Adrenal gland (tissue), 12 donors: Measurements from ENCODE around the gene ELAPOR1. TPM values are rescaled to one million over a fixed set of nuclear protein-coding genes. Genes with fewer than 3 reads are reported as not detected.
A peak's percentile ranks its signal among the peaks of the same experiment; 100 is the strongest.

Source experiments
- DNase-seq, 7 donors: peaks; one replicate each; pipeline ENCODE4 v3.0.0-alpha.2; 2019 to 2020
- H3K27ac ChIP-seq, 5 donors: fragments of 200-600 bp; sonication (generic) in 4 of 5; 1 replicate in 3 of 5; 2 replicates in 2 of 5; pipeline versions ENCODE4 v1.5.1 to v1.8.0; 2016 to 2020; ENCODE audit warnings: mild to moderate bottlenecking in 1 of 5
- H3K27me3 ChIP-seq: fragments of 200-600 bp; 2 replicates; pipeline ENCODE4 v1.8.0; 2021
- H3K36me3 ChIP-seq, 2 donors: fragments of 200-600 bp; replicated peaks in 1 of 2; 1 replicate in 1 of 2; 2 replicates in 1 of 2; pipeline versions ENCODE4 v1.5.1 to v1.8.0; 2018 to 2022
- H3K4me1 ChIP-seq, 2 donors: fragments of 200-600 bp; replicated peaks in 1 of 2; 1 replicate in 1 of 2; 2 replicates in 1 of 2; pipeline versions ENCODE4 v1.5.1 to v1.8.0; 2018 to 2021
- H3K4me3 ChIP-seq, 4 donors: fragments of 200-600 bp; sonication (generic) in 3 of 4; one replicate each; pipeline ENCODE4 v1.5.1; 2016 to 2018
- H3K9me3 ChIP-seq, 3 donors: fragments of 200-600 bp; sonication (generic) in 1 of 3; replicated peaks in 1 of 3; 1 replicate in 2 of 3; 2 replicates in 1 of 3; pipeline versions ENCODE4 v1.5.1 to v1.8.0; 2016 to 2021
- CTCF ChIP-seq, 6 experiments: fragments of 450-650 bp in 4 of 6; fragments of 200-600 bp in 2 of 6; sonication (generic) in 1 of 6; IDR thresholded peaks; 1 replicate in 5 of 6; 2 replicates in 1 of 6; pipeline versions ENCODE4 v1.5.1 to v1.8.0; 2016 to 2021; ENCODE audit warnings: antibody characterized with exemption in 6 of 6, mild to moderate bottlenecking in 2 of 6, moderate library complexity in 1 of 6
- POLR2A ChIP-seq, 2 donors: fragments of 450-650 bp; IDR thresholded peaks; one replicate each; pipeline ENCODE4 v1.6.1; 2017; ENCODE audit warnings: antibody characterized with exemption in 2 of 2, mild to moderate bottlenecking in 2 of 2, moderate library complexity in 1 of 2
- WGBS, 4 donors: extraction: QIAGEN DNeasy Blood & Tissue Kit in 2 of 4; methylation state at CpG; one replicate each; pipeline versions ENCODE4 v1.1.5 to v1.1.7; 2013 to 2017; 5-methylcytosine and 5-hydroxymethylcytosine counted together
- intact Hi-C, 2 donors: fragments of 100-400 bp; cut with DNase I; formaldehyde crosslinking; loops; one replicate each; pipeline versions ENCODE4 v1.14.1 to v1.15.0; 2022 to 2023
- polyA plus RNA-seq, 3 donors: library from polyadenylated mRNA; stranded (reverse); fragments of 200-250 nt in 2 of 3; fragments of 350-450 nt in 1 of 3; fragmentation: Illumina TruSeq in 1 of 3; extraction: RNeasy Lipid Tissue Mini Kit (QIAGEN cat#74804) in 1 of 3; gene quantifications; one replicate each; pipeline ENCODE4 v1.2.3, GENCODE V29; 2013 to 2014
- total RNA-seq, 9 donors: library from RNA; depleted of rRNA in 4 of 9; stranded (reverse); fragments of >200 nt in 4 of 9; fragments of 120-200 nt in 1 of 9; fragmentation: NEBNext Ultra II Directional in 1 of 9; extraction: Animal tissue kit (Norgen Biotek cat#: 25700) in 1 of 9; gene quantifications; one replicate each; pipeline versions ENCODE4 v1.1.0 to v1.2.4, GENCODE V29; 2013 to 2023
- donor health status: healthy with polysubstance abuse.
- donor health status: Bipolar disorder and iron deficiency.
- donor health status: DM: yes; HTN: yes; CAD: no.
- donor health status: DM: no; HTN: no; CAD: no.
- donor health status: DM: no; HTN: no; CAD: no.
- donor health status: DM: yes; HTN: yes; CAD: no.

Gene ELAPOR1
- total and polyA plus RNA-seq, 12 donors: 0.09 to 11.2 (median 1.6) TPM

DNA sequence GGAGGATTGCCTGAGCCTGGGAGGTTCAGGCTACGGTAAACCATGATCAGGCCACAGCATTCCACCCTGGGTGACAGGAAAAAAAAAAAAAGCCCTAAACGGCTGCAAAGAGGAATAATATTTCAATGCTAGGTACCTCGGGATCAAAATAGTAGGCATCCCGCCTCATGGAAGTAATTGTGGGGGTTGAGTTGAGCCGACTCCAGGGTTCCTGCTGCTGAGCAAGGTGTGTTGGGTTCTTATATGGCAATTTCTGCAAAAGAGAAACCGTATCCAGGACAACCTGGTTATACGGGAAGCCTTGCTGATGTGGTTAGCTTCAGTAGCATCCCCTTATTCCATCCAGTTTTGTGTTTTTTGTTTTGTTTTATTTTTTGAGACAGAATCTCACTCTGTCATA is 6.1 kb upstream of the ELAPOR1 start:
- TF ChIP-seq POLR2A (IDR thresholded peaks at IDR 0.05) (no peak), CTCF (IDR thresholded peaks at IDR 0.05) (no peak)
- Histone ChIP-seq H3K9me3 (no peaks in the 10 kb centered on the region), H3K4me3 (no peak overlapping the region), H3K27ac (no peak overlapping the region), H3K27me3 (no peaks in the 10 kb centered on the region), H3K4me1 (peaks cover 0 to 7% of the 10 kb centered on the region in 2 donors), H3K36me3 (no peaks in the 10 kb centered on the region)
- WGBS, 4 donors: 74 to 83% (median 79%) methylated on average over 7 of the region's 7 CpGs
- no peak for DNase-seq
- intact Hi-C loops: no loop called here

DNA sequence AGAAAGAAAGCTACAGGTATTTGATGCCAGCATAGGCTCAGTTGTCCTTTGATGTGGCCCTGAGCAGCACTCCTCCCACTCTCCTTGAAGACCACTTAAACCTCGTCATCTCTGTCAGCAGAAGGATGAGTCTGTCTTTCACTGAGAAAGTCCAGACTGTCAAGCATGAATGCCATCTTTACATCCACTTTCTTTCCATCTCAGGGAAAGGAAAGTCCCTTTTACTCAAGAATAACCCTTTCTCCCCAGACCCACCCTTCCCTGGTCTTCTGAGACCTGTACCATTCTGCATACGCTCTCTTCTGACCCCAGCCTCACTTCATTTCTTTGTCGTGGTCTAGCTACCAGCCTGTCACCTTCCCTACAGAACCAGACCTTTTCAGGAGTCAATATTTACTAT is 4.0 kb upstream of the ELAPOR1 start:
- H3K27ac ChIP-seq: no peak overlapping the region
- H3K9me3 ChIP-seq: no peaks in the 10 kb centered on the region
- H3K4me1 ChIP-seq: peaks cover 0 to 20% of the 10 kb centered on the region in 2 donors
- no peaks in the 10 kb centered on the region for H3K36me3 ChIP-seq
- WGBS, 4 donors: 52 to 63% (median 53%) methylated on average over 3 of the region's 3 CpGs
- no peak for TF ChIP-seq POLR2A (IDR thresholded peaks at IDR 0.05)
- no peak for TF ChIP-seq CTCF (IDR thresholded peaks at IDR 0.05)
- DNase-seq: no peak
- no peak overlapping the region for H3K4me3 ChIP-seq
- intact Hi-C loops: no loop called here
- H3K27me3 ChIP-seq: peaks cover 15% of the 10 kb centered on the region

DNA sequence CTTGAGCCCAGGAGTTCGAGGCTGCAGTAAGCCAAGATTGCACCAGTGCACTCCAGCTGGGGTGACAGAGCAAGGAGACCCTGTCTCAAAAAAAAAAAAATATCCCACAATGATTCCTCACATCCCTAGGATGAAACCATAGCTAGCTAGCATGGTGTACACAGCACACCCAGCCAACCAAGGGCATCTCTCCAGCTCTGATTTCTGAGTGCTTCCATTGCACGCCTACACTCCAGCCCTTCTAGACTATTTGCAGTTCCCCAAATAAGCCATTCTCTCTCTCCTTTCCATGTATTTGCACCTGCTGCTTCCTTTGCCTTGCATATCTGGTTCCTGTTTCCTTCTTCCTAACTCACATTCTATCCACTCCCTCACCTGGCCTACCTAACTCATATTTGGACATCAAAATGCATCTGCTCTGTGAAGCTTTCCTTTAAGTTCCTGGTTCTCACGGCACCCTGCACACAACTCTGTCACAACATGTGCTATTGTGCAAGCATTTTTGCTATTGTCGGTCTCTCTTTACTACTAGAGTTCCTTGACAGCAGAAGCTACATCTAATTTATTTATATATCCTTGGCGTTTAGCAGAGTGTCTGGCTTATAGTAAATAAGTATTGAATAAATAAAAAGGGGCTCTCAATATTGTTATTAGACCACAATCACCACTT is 2.4 kb upstream of the ELAPOR1 start:
- peaks cover 0 to 20% of the 10 kb centered on the region in 2 donors for H3K4me1 ChIP-seq
- H3K36me3 ChIP-seq: no peaks in the 10 kb centered on the region
- H3K9me3 ChIP-seq: no peaks in the 10 kb centered on the region
- DNase-seq: no peak
- intact Hi-C loops: no loop called here
- peaks cover 18% of the 10 kb centered on the region for H3K27me3 ChIP-seq
- TF ChIP-seq CTCF (IDR thresholded peaks at IDR 0.05) (no peak), POLR2A (IDR thresholded peaks at IDR 0.05) (no peak)
- H3K4me3 ChIP-seq: no peak overlapping the region
- H3K27ac ChIP-seq: no peak overlapping the region
- WGBS, 4 donors: 55 to 60% (median 57%) methylated on average over 5 of the region's 5 CpGs

GRCh38 chr1:109112056-109112651 is 1.8 kb upstream of the ELAPOR1 start:
- peak overlapping the region in 1 of 4 donors; percentile 43 for H3K4me3 ChIP-seq
- WGBS, 4 donors: 20 to 29% (median 24%) methylated on average over 8 to 10 of the region's 10 CpGs
- H3K9me3 ChIP-seq: no peaks in the 10 kb centered on the region
- peak in 2 of 6 experiments; percentile 12 to 13 for TF ChIP-seq CTCF (IDR thresholded peaks at IDR 0.05)
- no peak for TF ChIP-seq POLR2A (IDR thresholded peaks at IDR 0.05)
- H3K27ac ChIP-seq: no peak overlapping the region
- H3K27me3 ChIP-seq: peaks cover 22% of the 10 kb centered on the region
- intact Hi-C loops: no loop called here
- no peaks in the 10 kb centered on the region for H3K36me3 ChIP-seq
- no peak for DNase-seq
- peaks cover 0 to 20% of the 10 kb centered on the region in 2 donors for H3K4me1 ChIP-seq
